Esophagus squamous epithelium (tissue), 5 donors: ENCODE results near the gene RPN2. TPM values are rescaled to one million over a fixed set of nuclear protein-coding genes. Genes with fewer than 3 reads are reported as not detected.

Source experiments
- DNase-seq: peaks from one replicate; lab custom pipeline; 2025; lab: John Stamatoyannopoulos, UW
- H3K27ac ChIP-seq, 4 donors: fragments of 200-600 bp; sonication (generic); one replicate each; pipeline ENCODE4 v1.5.1; 2016 to 2019; ENCODE audit warnings: mild to moderate bottlenecking in 1 of 4
- H3K27me3 ChIP-seq, 4 donors: fragments of 200-600 bp; sonication (generic); 1 replicate in 3 of 4; 2 replicates in 1 of 4; pipeline versions ENCODE4 v1.5.1 to v1.6.0; 2017 to 2021; ENCODE audit warnings: antibody characterized with exemption in 1 of 4
- H3K36me3 ChIP-seq, 3 donors: fragments of 200-600 bp; sonication (generic); one replicate each; pipeline ENCODE4 v1.5.1; 2016 to 2019
- H3K4me1 ChIP-seq, 3 donors: fragments of 200-600 bp; sonication (generic); one replicate each; pipeline ENCODE4 v1.5.1; 2017 to 2019
- H3K4me3 ChIP-seq, 4 donors: fragments of 200-600 bp; sonication (generic); 1 replicate in 3 of 4; 2 replicates in 1 of 4; pipeline ENCODE4 v1.5.1; 2016 to 2019; ENCODE audit warnings: mild to moderate bottlenecking in 2 of 4, moderate library complexity in 1 of 4
- H3K9me3 ChIP-seq, 3 donors: fragments of 200-600 bp; sonication (generic); one replicate each; pipeline ENCODE4 v1.5.1; 2016 to 2019
- CTCF ChIP-seq, 6 experiments: fragments of 450-650 bp in 4 of 6; fragments of 200-600 bp in 2 of 6; sonication (generic) in 2 of 6; IDR thresholded peaks; one replicate each; pipeline ENCODE4 v1.5.1; 2016 to 2019; ENCODE audit warnings: antibody characterized with exemption in 6 of 6, mild to moderate bottlenecking in 4 of 6, moderate library complexity in 4 of 6
- POLR2A ChIP-seq, 4 donors: fragments of 450-650 bp; IDR thresholded peaks; one replicate each; pipeline ENCODE4 v1.6.1; 2017; ENCODE audit warnings: antibody characterized with exemption in 4 of 4, mild to moderate bottlenecking in 4 of 4, moderate library complexity in 3 of 4
- WGBS, 2 donors: methylation state at CpG; one replicate each; pipeline ENCODE4 v1.1.5; 2018; 5-methylcytosine and 5-hydroxymethylcytosine counted together
- intact Hi-C: fragments of 100-400 bp; cut with DNase I; formaldehyde crosslinking; loops from one replicate; pipeline ENCODE4 v1.15.0; 2022
- total RNA-seq, 4 donors: library from RNA; depleted of rRNA; stranded (reverse); fragments of >200 nt; gene quantifications; one replicate each; pipeline ENCODE4 v1.1.0, GENCODE V29; 2016
- donor health status: DM: yes; HTN: yes; CAD: no.

Gene RPN2
- total RNA-seq, 4 donors from 2014 or later = 104 to 167 (median 137) TPM

- Histone ChIP-seq H3K27me3 (no peaks in the 10 kb centered on the region), H3K27ac (peak overlapping the region in 1 of 4 donors; percentile 9), H3K9me3 (no peaks in the 10 kb centered on the region), H3K36me3 (peaks cover 8 to 66% (median 10%) of the 10 kb centered on the region in 3 donors), H3K4me3 (no peak overlapping the region), H3K4me1 (peaks cover 0 to 62% (median 15%) of the 10 kb centered on the region in 3 donors)
- DNase-seq = no peak
- 78 to 89% methylated on average over 12 to 15 of the region's 16 CpGs for WGBS, 2 donors
- TF ChIP-seq CTCF (IDR thresholded peaks at IDR 0.05) = no peak
- no peak for TF ChIP-seq POLR2A (IDR thresholded peaks at IDR 0.05)
- intact Hi-C loops = no loop called here
These were observed 64.2 kb downstream of the RPN2 start for GRCh38 chr20:37243076-37243936.

GRCh38 chr20:37243937-37244571 is 64.9 kb downstream of the RPN2 start:
- no peak overlapping the region for H3K4me3 ChIP-seq
- 58 to 75% methylated on average over 8 of the region's 8 CpGs for WGBS, 2 donors
- peaks cover 8 to 58% (median 10%) of the 10 kb centered on the region in 3 donors for H3K36me3 ChIP-seq
- H3K27me3 ChIP-seq = no peaks in the 10 kb centered on the region
- DNase-seq = no peak
- TF ChIP-seq CTCF (IDR thresholded peaks at IDR 0.05) = no peak
- no peak for TF ChIP-seq POLR2A (IDR thresholded peaks at IDR 0.05)
- peaks cover 0 to 55% (median 11%) of the 10 kb centered on the region in 3 donors for H3K4me1 ChIP-seq
- H3K9me3 ChIP-seq = no peaks in the 10 kb centered on the region
- intact Hi-C loops = no loop called here
- H3K27ac ChIP-seq = no peak overlapping the region

DNA sequence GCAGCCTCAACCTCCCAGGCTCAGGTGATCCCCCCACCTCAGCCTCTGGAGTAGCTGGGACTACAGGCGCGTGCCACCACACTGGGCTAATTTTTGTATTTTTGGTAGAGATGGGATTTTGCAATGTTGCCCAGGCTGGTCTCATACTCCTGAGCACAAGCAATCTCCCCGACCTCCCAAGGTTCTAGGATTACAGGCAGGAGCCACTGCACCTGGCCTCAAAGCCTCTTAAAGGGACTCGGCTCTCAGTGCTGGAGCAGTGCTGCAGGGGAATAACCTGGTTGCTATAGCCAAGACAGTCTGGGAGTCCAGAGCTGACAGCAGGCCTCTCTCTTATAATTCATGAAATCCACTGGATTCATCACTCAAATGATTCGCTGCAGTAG is 65.4 kb downstream of the RPN2 start:
- intact Hi-C loops = no loop called here

GRCh38 chr20:37245216-37246150 is 66.4 kb downstream of the RPN2 start:
- intact Hi-C loops = no loop called here
- Histone ChIP-seq H3K36me3 (peaks cover 8 to 44% (median 10%) of the 10 kb centered on the region in 3 donors), H3K27me3 (no peaks in the 10 kb centered on the region), H3K4me1 (peaks cover 0 to 40% (median 9%) of the 10 kb centered on the region in 3 donors), H3K27ac (no peak overlapping the region), H3K9me3 (no peaks in the 10 kb centered on the region), H3K4me3 (no peak overlapping the region)
- 88 to 92% methylated on average over 22 of the region's 25 CpGs for WGBS, 2 donors
- DNase-seq = no peak
- TF ChIP-seq POLR2A (IDR thresholded peaks at IDR 0.05) (no peak), CTCF (IDR thresholded peaks at IDR 0.05) (no peak)

More for the DNA sequence above, 65.4 kb downstream of the RPN2 start:
- H3K36me3 ChIP-seq = peaks cover 8 to 53% (median 10%) of the 10 kb centered on the region in 3 donors
- no peaks in the 10 kb centered on the region for H3K9me3 ChIP-seq
- H3K4me3 ChIP-seq = no peak overlapping the region
- peaks cover 0 to 50% (median 9%) of the 10 kb centered on the region in 3 donors for H3K4me1 ChIP-seq
- no peak for TF ChIP-seq CTCF (IDR thresholded peaks at IDR 0.05)
- no peak for TF ChIP-seq POLR2A (IDR thresholded peaks at IDR 0.05)
- 75 to 100% methylated on average over 3 to 4 of the region's 5 CpGs for whole genome bisulfite sequencing, 2 donors
- H3K27me3 ChIP-seq = no peaks in the 10 kb centered on the region
- no peak for DNase-seq
- H3K27ac ChIP-seq = no peak overlapping the region
